A549 treated with AZD9567 at 1 μM for 4 hours (cell line): ENCODE measurements around the gene PDZK1IP1. TPM values are rescaled to one million over a fixed set of nuclear protein-coding genes. Genes with fewer than 3 reads are reported as not detected.

ENCODE experiments used
- total RNA-seq: library from RNA; stranded (reverse); fragments of 200-300 nt; extraction: Qiagen RNA extraction; gene quantifications from 5 replicates; pipeline ENCODE4 v1.2.3, GENCODE V29; 2022; ENCODE audit not compliant: insufficient read depth

Gene PDZK1IP1, protein sequence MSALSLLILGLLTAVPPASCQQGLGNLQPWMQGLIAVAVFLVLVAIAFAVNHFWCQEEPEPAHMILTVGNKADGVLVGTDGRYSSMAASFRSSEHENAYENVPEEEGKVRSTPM
- total RNA-seq: 5.8 to 9.9 TPM (median 8.1 TPM) in 4 of 5 replicates, not detected in the other

DNA sequence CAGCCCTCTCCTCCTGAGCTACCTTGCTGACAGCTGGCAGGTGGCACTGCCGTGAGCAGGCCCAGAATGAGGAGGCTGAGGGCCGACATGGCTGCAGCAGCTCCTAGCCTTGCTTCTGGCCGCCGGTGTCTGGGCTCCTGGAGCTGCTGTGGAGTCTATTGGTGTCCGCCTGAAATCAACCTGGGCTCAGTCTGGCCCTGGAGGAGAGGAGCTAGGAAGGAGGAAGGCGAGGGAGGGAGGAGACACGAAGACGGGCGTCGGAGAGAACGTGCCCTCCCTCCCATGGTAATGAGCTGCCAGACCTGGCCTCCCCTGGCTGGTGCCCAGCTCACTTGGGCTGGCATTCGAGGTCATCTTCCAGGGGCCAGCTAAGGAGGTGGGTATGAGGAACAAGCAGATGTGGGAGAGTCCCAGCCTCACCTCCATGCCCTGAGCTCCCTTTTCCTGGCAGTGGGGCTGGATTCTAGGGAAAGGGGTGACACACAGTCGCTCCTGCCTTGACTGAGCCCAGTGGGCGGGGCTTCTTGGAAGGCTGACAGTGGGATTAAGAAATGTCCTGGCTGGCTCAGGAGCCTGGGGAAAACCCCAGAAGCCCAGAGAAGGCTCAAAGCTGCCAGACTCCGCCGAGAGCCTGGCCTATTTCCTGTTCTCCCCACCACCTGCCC lies at the start of gene PDZK1IP1:
Gene PDZK1IP1 (minus strand): TSS at position 193 of the 665 bp plus-strand sequence. CDS start 104 bp downstream, at position 89.

DNA sequence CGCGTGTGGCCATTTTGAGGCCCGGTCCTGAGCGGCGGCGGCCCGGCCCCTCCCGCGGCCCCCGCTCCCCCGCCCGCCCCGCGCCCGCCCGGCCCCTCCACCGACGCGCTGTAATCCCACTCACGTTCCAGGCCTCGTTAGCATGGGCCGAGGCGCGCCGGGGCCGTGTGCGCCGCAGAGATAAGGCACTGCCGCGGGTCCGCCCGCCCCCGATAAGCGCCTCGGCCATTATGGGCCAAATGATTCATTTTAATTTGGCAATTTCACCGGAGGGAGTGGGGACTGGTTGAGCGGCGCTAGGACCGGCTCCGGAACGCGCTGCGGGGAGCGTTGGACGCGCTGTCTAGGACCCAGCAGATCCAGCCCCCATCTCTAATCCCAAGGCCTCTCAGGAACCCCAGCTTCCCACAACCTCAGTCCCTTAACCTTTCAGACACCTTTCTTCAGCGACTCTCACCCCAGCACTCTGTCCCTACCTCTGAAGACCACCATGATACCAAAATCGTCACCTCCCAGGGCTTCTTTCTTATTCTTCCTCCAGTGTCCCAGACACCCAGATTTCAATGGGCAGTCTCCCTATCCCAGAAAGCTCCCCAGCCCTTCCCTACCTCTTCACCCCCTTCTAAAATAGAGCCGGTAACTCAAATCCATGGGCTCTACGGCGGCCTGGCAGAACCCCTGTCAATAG lies 42.5 kb upstream of the PDZK1IP1 start, which contains the start of gene TAL1:
Gene TAL1 (minus strand): TSS at position 39 of the 688 bp plus-strand sequence. CDS start 6,337 bp downstream, outside the sequence.

DNA sequence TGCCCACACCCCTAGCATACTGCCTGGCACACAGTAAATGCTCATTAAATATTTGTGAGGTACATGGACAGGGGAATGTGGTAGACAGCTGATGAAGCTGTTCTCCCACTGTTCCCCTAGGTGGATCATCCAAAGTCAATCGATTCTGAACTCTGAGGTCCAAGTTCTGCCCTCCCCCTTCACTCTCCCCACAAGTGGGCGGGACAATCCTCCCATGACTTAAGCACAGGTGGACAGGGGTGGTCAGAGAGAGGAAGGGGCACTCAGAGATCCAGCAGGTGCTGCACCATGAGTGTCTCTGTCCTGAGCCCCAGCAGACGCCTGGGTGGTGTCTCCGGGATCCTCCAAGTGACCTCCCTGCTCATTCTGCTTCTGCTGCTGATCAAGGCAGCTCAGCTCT lies 52.6 kb downstream of the PDZK1IP1 start, which contains the start of gene CYP4A22:
Gene CYP4A22 (plus strand): TSS at position 244 of the 400 bp plus-strand sequence. CDS start 45 bp downstream, at position 289.

Other genes with a start within 250 kb of the PDZK1IP1 start
- not detected in 5 replicates for gene CYP4A11, start 248.6 kb downstream of the PDZK1IP1 start, total RNA-seq
- 0.08 TPM in 1 of 5 replicates, not detected in the others for gene CYP4X1, start 166.4 kb downstream of the PDZK1IP1 start, total RNA-seq
- gene CYP4Z1, start 122.8 kb downstream of the PDZK1IP1 start, total RNA-seq: not detected in 5 replicates
- gene CYP4A22, start 52.6 kb downstream of the PDZK1IP1 start, total RNA-seq: not detected in 5 replicates
- gene TAL1, start 42.2 kb upstream of the PDZK1IP1 start, total RNA-seq: not detected in 5 replicates
- gene STIL, start 124.1 kb upstream of the PDZK1IP1 start, total RNA-seq: 9.9 to 21.2 TPM (median 10.6 TPM) in 5 replicates
- 55.5 to 83.0 TPM (median 67.0 TPM) in 5 replicates for gene CMPK1, start 143.8 kb upstream of the PDZK1IP1 start, total RNA-seq
- gene FOXE3, start 226.2 kb upstream of the PDZK1IP1 start, total RNA-seq: 0.03 to 0.11 TPM (median 0.05 TPM) in 4 of 5 replicates, not detected in the other
- gene FOXD2, start 248.0 kb upstream of the PDZK1IP1 start, total RNA-seq: 0.33 to 0.50 TPM (median 0.46 TPM) in 4 of 5 replicates, not detected in the other